ENCODE results near the gene CTNNBIP1. TPM values are rescaled to one million over a fixed set of nuclear protein-coding genes. Genes with fewer than 3 reads are reported as not detected.
A peak's percentile ranks its signal among the peaks of the same experiment; 100 is the strongest.

The CTNNBIP1 gene
- total and polyA plus RNA-seq, 9 of the 15 experiments (the other 6 are each of a cell fraction or from before 2014, with no cell fraction given) = 0.65 to 29.2 (median 14.7) TPM

DNA sequence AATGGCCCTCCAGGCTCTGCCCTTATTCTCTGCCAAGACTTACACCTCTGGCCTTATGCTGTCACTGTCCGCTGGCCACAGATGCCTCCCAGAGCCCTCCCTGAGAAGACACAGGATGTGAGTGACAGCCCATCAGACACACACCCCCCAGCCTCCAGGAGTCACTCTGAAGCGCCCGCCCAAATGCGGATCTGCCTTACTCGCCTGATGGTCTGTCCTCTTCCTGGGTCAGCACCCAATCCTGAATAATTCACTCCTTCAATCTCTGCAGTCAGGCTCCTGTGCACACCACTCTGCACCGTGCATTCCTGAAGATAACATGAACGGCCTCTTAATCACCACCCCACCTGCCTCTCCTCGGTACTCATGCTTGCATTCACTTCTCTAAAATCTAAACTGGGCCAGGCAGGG is 101.0 kb downstream of the CTNNBIP1 start (continued):
- TF ChIP-seq, protein P1, sequence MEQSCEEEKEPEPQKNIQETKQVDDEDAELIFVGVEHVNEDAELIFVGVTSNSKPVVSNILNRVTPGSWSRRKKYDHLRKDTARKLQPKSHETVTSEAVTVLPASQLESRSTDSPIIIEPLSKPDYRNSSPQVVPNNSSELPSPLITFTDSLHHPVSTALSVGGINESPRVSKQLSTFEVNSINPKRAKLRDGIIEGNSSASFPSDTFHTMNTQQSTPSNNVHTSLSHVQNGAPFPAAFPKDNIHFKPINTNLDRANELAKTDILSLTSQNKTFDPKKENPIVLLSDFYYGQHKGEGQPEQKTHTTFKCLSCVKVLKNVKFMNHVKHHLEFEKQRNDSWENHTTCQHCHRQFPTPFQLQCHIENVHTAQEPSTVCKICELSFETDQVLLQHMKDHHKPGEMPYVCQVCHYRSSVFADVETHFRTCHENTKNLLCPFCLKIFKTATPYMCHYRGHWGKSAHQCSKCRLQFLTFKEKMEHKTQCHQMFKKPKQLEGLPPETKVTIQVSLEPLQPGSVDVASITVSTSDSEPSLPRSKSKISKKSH (CRISPR knock-in tag; IDR thresholded peaks at IDR 0.05) = no peak
- TF ChIP-seq SREBF2 (CRISPR knock-in tag; IDR thresholded peaks at IDR 0.05) (no peak), TCF3 (CRISPR knock-in tag; IDR thresholded peaks at IDR 0.05) (peak; percentile 77), SREBF1 (IDR thresholded peaks at IDR 0.05; ENCODE audit: borderline replicate concordance, low read depth, low read length) (no peak), TEAD4 (IDR thresholded peaks at IDR 0.05; ENCODE audit: low read length) (peak; percentile 65; the same call in 1 of the 2 replicates), TEAD4 (CRISPR knock-in tag; IDR thresholded peaks at IDR 0.05; ENCODE audit: borderline replicate concordance) (no peak), CBFA2T3 (IDR thresholded peaks at IDR 0.05) (peak; percentile 85), RBM22 (IDR thresholded peaks at IDR 0.05; ENCODE audit: low read depth, low read length, poor library complexity, severe bottlenecking) (no peak), ZNF583 (CRISPR knock-in tag; IDR thresholded peaks at IDR 0.05) (no peak), MCM3 (IDR thresholded peaks at IDR 0.05) (no peak), HEY1 (CRISPR knock-in tag; IDR thresholded peaks at IDR 0.05; ENCODE audit: borderline replicate concordance) (no peak), WHSC1 (IDR thresholded peaks at IDR 0.05; ENCODE audit: low read length) (no peak), DMBX1 (CRISPR knock-in tag; IDR thresholded peaks at IDR 0.05; ENCODE audit: borderline replicate concordance) (no peak), CBX8 (IDR thresholded peaks at IDR 0.05; ENCODE audit: borderline replicate concordance, extremely low read depth, low read depth, low read length, poor library complexity, severe bottlenecking) (no peak), ZNF184 (CRISPR knock-in tag; IDR thresholded peaks at IDR 0.05) (no peak)
- TF ChIP-seq, protein P2, sequence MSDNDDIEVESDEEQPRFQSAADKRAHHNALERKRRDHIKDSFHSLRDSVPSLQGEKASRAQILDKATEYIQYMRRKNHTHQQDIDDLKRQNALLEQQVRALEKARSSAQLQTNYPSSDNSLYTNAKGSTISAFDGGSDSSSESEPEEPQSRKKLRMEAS (CRISPR knock-in tag; IDR thresholded peaks at IDR 0.05) = peak; percentile 43; the same call in 1 of the 2 replicates
- TF ChIP-seq, protein P3, sequence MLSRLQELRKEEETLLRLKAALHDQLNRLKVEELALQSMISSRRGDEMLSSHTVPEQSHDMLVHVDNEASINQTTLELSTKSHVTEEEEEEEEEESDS (CRISPR knock-in tag; IDR thresholded peaks at IDR 0.05) = no peak
- TF ChIP-seq, protein P4, sequence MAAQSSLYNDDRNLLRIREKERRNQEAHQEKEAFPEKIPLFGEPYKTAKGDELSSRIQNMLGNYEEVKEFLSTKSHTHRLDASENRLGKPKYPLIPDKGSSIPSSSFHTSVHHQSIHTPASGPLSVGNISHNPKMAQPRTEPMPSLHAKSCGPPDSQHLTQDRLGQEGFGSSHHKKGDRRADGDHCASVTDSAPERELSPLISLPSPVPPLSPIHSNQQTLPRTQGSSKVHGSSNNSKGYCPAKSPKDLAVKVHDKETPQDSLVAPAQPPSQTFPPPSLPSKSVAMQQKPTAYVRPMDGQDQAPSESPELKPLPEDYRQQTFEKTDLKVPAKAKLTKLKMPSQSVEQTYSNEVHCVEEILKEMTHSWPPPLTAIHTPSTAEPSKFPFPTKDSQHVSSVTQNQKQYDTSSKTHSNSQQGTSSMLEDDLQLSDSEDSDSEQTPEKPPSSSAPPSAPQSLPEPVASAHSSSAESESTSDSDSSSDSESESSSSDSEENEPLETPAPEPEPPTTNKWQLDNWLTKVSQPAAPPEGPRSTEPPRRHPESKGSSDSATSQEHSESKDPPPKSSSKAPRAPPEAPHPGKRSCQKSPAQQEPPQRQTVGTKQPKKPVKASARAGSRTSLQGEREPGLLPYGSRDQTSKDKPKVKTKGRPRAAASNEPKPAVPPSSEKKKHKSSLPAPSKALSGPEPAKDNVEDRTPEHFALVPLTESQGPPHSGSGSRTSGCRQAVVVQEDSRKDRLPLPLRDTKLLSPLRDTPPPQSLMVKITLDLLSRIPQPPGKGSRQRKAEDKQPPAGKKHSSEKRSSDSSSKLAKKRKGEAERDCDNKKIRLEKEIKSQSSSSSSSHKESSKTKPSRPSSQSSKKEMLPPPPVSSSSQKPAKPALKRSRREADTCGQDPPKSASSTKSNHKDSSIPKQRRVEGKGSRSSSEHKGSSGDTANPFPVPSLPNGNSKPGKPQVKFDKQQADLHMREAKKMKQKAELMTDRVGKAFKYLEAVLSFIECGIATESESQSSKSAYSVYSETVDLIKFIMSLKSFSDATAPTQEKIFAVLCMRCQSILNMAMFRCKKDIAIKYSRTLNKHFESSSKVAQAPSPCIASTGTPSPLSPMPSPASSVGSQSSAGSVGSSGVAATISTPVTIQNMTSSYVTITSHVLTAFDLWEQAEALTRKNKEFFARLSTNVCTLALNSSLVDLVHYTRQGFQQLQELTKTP (IDR thresholded peaks at IDR 0.05; ENCODE audit: low read depth in 1 of 2, partially characterized antibody in 2 of 2) = no peak
- TF ChIP-seq, protein P5, sequence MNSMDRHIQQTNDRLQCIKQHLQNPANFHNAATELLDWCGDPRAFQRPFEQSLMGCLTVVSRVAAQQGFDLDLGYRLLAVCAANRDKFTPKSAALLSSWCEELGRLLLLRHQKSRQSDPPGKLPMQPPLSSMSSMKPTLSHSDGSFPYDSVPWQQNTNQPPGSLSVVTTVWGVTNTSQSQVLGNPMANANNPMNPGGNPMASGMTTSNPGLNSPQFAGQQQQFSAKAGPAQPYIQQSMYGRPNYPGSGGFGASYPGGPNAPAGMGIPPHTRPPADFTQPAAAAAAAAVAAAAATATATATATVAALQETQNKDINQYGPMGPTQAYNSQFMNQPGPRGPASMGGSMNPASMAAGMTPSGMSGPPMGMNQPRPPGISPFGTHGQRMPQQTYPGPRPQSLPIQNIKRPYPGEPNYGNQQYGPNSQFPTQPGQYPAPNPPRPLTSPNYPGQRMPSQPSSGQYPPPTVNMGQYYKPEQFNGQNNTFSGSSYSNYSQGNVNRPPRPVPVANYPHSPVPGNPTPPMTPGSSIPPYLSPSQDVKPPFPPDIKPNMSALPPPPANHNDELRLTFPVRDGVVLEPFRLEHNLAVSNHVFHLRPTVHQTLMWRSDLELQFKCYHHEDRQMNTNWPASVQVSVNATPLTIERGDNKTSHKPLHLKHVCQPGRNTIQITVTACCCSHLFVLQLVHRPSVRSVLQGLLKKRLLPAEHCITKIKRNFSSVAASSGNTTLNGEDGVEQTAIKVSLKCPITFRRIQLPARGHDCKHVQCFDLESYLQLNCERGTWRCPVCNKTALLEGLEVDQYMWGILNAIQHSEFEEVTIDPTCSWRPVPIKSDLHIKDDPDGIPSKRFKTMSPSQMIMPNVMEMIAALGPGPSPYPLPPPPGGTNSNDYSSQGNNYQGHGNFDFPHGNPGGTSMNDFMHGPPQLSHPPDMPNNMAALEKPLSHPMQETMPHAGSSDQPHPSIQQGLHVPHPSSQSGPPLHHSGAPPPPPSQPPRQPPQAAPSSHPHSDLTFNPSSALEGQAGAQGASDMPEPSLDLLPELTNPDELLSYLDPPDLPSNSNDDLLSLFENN (IDR thresholded peaks at IDR 0.05; ENCODE audit: low read depth in 2 of 2, low read length in 2 of 2) = no peak
